ENCODE data around the gene CCNY. TPM values are rescaled to one million over a fixed set of nuclear protein-coding genes. Genes with fewer than 3 reads are reported as not detected.

Gene CCNY
- 10 to 100 TPM; 42.2 to 48.8 TPM for total RNA-seq

DNA sequence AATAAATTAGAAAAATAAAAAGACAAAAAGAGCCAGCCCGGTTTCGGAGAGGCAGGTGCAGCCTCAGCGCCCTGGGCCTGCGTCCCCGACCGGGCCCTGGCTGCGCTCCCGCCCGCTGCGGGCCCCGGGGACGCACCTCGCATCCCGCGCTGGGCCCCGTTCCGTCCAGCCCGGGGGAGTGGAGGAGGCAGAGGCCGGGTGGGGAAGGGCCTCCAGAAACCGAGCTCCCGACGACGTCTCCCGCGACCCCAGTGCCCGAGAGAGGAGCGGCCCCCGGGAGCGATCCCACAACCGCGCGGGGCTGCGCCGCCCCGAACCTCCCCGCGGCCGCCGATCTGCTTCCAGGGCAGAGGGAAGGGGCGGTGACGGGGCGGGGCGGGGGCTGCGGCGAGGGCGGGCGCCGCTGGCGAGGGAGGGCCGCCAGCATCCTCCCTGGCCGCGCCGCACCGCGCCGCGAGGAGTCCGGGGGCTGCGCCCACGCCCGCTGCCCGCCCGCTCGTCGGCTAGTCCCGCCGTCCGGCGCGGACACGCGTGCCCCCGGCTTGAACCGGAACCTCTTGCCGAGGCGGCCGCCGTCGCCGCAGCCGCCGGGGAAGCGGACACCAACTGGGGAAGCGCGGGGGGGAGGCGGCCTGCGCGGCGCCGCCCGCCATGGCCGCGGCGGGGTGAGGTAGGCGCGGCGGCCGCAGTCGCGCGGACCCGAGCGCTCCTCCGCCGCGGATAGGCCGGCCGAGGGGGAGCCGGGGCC, at the start of gene CCNY:
TSS of gene CCNY (plus strand) at position 426 of the 748 bp plus-strand sequence. CDS start 545 bp downstream, outside the sequence.
- TF ChIP-seq, protein P1, sequence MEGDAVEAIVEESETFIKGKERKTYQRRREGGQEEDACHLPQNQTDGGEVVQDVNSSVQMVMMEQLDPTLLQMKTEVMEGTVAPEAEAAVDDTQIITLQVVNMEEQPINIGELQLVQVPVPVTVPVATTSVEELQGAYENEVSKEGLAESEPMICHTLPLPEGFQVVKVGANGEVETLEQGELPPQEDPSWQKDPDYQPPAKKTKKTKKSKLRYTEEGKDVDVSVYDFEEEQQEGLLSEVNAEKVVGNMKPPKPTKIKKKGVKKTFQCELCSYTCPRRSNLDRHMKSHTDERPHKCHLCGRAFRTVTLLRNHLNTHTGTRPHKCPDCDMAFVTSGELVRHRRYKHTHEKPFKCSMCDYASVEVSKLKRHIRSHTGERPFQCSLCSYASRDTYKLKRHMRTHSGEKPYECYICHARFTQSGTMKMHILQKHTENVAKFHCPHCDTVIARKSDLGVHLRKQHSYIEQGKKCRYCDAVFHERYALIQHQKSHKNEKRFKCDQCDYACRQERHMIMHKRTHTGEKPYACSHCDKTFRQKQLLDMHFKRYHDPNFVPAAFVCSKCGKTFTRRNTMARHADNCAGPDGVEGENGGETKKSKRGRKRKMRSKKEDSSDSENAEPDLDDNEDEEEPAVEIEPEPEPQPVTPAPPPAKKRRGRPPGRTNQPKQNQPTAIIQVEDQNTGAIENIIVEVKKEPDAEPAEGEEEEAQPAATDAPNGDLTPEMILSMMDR (IDR thresholded peaks at IDR 0.05): no peak
- POLR2A ChIA-PET: interaction anchor here (1.0 to 1.5 kb wide), 2 partner anchors 20 to 79 kb away, joined by 4 read pairs; no protein-coding TSS in a partner anchor
- peak; percentile 67 for ATAC-seq
- Mint-ChIP-seq H3K27me3 (no peaks in the 10 kb centered on the region), H3K9me3 (no peaks in the 10 kb centered on the region), H3K36me3 (ENCODE audit: low read depth) (peaks cover 19% of the 10 kb centered on the region), H3K27ac (peak within 1 kb of the TSS; percentile 90), H3K4me1 (ENCODE audit: low read depth) (peaks cover 59% of the 10 kb centered on the region), H3K4me3 (peak within 1 kb of the TSS; percentile 92)
- peak; percentile 78 for DNase-seq
- CTCF ChIA-PET: interaction anchor here (1.8 kb wide), 1 partner anchor 8 kb away, joined by 5 read pairs; no protein-coding TSS in a partner anchor
- intact Hi-C loops (cut with micrococcal nuclease): loop anchor here (10.0 kb wide), 1 partner anchor 211 kb away; the partner anchor contains the start of gene CREM

GRCh38 chr10:35289198-35289597, 47.1 kb upstream of the CCNY start:
- H3K9me3 Mint-ChIP-seq: no peaks in the 10 kb centered on the region
- ATAC-seq (no peak), DNase-seq (no peak)
- H3K36me3 Mint-ChIP-seq (ENCODE audit: low read depth): no peaks in the 10 kb centered on the region
- ChIA-PET POLR2A (no interaction called here), CTCF (no interaction called here)
- no peaks in the 10 kb centered on the region for H3K27me3 Mint-ChIP-seq
- TF ChIP-seq, protein P1 (IDR thresholded peaks at IDR 0.05): no peak
- H3K4me1 Mint-ChIP-seq (ENCODE audit: low read depth): no peaks in the 10 kb centered on the region
- intact Hi-C loops (cut with micrococcal nuclease): no loop called here
- H3K4me3 Mint-ChIP-seq: no peak overlapping the region
- no peak overlapping the region for H3K27ac Mint-ChIP-seq

- Mint-ChIP-seq H3K36me3 (ENCODE audit: low read depth) (no peaks in the 10 kb centered on the region), H3K27ac (no peak overlapping the region), H3K4me3 (no peak overlapping the region), H3K4me1 (ENCODE audit: low read depth) (no peaks in the 10 kb centered on the region), H3K27me3 (peaks cover 5% of the 10 kb centered on the region), H3K9me3 (no peaks in the 10 kb centered on the region)
- no peak for ATAC-seq
- intact Hi-C loops (cut with micrococcal nuclease): no loop called here
- ChIA-PET CTCF (no interaction called here), POLR2A (no interaction called here)
- TF ChIP-seq, protein P1 (IDR thresholded peaks at IDR 0.05): no peak
- no peak for DNase-seq
Measured at GRCh38 chr10:35294506-35294905, 41.8 kb upstream of the CCNY start.

GRCh38 chr10:35299016-35299415, 37.3 kb upstream of the CCNY start:
- no peak overlapping the region for H3K4me3 Mint-ChIP-seq
- ATAC-seq (no peak), DNase-seq (no peak)
- H3K27ac Mint-ChIP-seq: no peak overlapping the region
- H3K4me1 Mint-ChIP-seq (ENCODE audit: low read depth): no peaks in the 10 kb centered on the region
- no peaks in the 10 kb centered on the region for H3K36me3 Mint-ChIP-seq (ENCODE audit: low read depth)
- ChIA-PET POLR2A (no interaction called here), CTCF (no interaction called here)
- H3K27me3 Mint-ChIP-seq: peaks cover 7% of the 10 kb centered on the region
- TF ChIP-seq, protein P1 (IDR thresholded peaks at IDR 0.05): no peak
- H3K9me3 Mint-ChIP-seq: no peaks in the 10 kb centered on the region
- intact Hi-C loops (cut with micrococcal nuclease): no loop called here

DNA sequence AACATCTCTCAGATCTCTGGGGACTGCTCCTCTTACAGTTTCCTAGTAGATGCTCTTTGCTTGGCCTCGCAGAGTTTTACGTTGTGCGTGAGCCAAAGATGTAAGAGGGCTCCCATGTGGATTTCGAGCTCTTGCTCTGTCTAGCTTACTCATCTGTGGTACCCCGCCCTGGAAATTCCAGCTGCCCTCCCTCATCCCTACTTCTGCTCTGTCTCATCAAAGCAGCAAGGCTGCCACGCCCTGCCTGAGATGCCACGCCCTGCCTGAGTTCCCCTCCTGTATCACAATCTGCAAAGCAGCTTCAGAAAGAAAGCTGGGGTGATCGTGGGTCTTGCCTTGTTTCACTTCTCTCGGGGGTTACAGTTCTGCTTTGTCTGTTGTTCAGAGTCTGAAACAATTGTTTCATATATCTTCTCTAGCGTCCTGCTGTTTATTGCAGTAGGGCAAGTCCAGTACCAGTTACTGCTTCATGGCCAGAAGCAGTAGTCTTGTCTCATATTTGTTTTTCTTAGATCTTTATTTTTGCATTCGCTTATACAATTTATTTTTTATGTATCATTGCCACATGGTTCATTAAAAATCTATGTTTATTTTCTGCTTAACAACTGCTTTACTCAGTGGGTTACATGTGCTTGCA, 36.1 kb upstream of the CCNY start:
- POLR2A ChIA-PET: no interaction called here
- ATAC-seq (no peak), DNase-seq (no peak)
- intact Hi-C loops (cut with micrococcal nuclease): no loop called here
- TF ChIP-seq, protein P1 (IDR thresholded peaks at IDR 0.05): no peak
- no peak overlapping the region for H3K4me3 Mint-ChIP-seq
- no peak overlapping the region for H3K27ac Mint-ChIP-seq
- no peaks in the 10 kb centered on the region for H3K9me3 Mint-ChIP-seq
- H3K4me1 Mint-ChIP-seq (ENCODE audit: low read depth): no peaks in the 10 kb centered on the region
- CTCF ChIA-PET: no interaction called here
- H3K27me3 Mint-ChIP-seq: peaks cover 11% of the 10 kb centered on the region
- no peaks in the 10 kb centered on the region for H3K36me3 Mint-ChIP-seq (ENCODE audit: low read depth)

Data from activated CD8-positive, alpha-beta T cell treated with anti-CD3 and anti-CD28 coated beads for 36 hours (primary cell).